ENCODE data around the gene KRT39.

Gene KRT39

DNA sequence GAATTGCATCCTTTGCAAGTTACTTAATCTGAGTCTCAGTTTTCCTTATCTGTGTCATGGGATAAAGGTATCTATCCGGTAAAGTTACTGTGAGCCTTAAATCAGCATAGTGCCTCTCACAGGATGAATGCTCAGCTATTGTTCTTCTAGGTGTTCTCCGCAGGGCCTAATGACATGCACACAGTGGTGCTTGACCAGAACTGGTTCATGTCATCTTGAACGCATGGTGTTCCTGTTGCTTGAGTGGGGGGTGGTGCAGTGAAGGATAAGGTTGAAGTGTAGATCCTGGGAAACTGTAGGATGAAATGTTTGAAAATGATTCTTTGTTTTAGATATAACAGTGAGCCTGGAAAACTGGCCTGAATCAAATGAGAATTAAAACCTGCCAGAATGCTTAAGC, 13.4 kb upstream of the KRT39 start:
- DNase-seq, result no peak

DNA sequence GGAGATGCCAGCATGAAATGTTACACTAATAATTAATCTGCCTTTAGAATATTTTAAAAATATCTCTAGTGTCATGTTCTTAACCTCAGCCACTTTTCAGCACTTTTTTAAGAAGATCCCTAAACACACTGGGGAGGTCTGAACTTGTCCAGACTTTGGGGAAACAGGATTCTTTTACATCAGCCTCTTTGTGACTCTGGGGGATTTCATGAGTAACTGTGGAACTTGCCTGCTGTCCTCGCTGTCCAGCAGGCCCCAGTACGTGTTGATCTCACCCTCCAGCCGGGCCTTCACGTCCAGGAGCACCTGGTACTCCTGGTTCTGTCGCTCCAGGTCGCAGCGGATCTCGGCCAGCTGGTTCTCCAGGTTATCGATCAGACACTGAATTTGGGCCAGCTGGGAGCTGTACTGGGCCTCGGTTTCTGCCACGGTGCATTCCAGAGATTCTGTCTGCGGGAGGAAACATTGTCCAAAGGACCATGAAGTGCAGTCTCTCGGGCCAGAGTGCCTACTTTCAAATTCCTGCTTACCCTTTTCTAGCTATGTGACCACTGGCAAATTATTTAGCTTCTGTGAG, 11.9 kb upstream of the KRT39 start:
- DNase-seq, result no peak

DNA sequence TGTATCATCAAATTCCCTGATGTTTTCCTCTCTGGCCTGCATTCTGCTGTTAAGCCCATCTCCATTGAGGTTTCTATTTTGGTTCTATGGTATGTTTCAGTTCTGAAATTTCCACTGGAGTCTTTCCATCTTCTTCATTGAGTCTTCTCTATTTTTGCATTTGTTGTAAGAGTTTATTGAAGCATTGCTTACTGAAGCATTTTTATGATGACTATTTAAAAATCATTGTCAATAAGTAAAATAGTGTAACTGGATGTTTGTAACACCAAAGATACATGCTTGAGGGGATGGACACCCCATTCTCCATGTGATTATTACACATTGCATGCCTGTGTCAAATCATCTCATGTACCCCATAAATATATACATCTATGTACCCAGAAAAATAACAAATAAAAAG, 8.8 kb upstream of the KRT39 start:
- DNase-seq, result no peak

DNA sequence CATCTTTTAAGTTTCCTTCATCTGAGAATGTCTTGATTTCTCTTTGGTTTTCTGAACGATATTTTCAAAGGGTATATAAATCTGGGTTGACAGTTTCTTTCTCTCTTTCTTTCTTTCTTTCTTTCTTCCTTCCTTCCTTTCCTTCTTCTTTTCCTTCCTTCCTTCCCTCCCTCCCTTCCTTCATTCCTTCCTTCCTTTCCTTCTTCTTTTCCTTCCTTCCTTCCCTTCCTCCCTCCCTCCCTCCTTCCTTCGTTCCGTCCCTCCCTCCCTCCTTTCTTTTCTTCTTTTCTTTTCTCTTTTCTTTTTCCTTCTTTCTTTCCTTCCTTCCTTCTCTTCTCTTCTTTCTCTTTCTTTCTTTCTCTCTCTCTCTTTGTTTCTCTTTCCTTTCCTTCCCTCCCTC, 7.6 kb upstream of the KRT39 start:
- DNase-seq, result no peak

DNA sequence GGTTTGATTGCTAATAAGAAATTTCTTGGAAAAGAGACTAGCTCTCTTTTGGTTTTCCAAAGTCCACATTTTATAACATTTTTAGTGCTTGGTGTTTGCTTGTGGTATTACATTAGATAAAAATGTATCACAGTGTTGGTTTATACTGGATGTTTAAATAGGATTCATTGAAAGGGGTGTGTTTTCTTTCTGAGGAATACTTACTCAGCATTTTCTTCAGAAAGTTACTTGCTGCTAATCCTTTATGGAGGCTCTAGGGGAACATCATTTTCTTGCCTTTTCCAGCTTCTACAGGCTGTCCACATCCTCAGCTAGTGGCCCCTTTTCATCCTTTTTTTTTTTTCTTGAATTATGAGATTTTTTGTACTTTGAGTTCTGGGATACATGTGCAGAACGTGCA, 834 bp upstream of the KRT39 start:
- DNase-seq, result no peak

DNA sequence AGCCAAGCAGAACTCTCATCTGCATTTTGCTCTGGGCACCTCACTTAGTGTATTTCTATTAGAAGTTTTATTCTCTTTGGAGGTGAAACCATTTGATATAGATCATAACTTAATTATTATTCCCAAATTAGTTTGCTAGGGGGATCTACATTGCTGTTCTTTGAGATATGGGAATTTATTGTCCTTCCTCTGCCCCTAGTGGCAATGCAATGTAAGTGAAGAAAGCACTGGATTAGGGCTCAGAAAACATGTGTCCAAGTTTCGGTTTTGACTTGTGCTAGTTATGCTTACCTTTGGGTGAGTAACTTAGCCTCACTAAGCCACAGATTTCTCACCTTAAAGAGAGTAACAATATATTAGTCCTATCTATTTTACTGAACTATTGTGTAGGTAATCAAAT, 2.9 kb downstream of the KRT39 start:
- peak; percentile 29 for DNase-seq

DNA sequence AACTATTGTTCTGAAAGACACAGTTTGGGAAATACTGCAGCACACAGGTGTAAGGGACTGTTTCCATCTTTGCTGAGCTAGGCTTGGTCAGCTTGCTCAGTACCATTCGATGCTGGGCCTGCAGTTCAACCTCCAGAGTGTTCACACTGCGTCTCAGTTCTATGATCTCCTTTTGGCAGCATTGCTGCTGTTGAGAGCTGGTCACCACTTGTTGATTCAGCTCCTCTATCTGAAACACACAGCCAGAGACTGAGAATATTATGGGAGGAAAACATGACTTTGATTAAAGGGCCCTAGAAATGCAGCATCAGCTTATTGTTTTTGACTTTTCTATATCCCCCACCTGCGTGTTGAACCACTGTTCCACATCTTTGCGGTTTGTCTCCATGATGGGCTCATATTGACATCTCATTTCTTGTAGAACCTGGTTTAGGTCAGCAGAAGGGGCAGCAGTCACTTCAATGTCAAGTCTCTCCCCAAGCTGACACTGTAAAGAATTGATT, 4.6 kb downstream of the KRT39 start:
- DNase-seq, result no peak

DNA sequence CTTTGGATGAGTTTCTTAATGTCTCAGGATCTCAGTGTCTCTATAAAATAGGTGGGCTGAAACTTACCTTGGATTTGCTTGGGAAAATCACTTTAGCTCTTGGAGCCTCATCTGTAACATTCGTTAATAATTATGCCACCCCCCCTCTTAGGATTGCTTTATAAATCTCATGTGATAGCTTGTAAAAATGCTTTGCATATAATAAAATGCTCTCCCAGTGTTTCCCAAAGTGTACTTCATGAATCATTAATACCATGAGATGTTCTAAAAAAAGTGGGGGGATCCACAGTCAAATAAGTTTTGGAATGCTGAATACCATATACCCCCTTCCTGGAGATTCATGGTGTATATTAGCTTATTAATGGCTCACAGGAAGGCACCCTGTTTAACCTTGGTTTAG, 5.2 kb downstream of the KRT39 start:
- DNase-seq, result no peak

DNA sequence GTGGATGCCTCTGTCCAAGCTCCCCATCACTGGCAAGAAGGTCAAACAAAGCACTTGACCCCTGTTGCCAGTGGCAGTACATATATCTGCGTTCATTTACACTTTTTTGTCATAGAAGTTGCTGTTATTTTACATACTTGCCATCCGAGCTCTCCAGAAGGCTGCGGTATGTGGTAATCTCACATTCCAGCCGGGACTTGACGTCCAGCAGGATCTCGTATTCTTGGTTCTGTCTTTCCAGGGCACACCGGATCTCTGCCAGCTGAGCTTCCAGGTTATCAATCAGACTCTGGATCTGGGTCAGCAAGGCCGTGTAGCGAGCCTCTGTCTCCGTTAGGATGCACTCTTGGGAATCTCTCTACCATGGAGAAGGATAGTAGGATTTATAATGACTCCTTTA, 6.6 kb downstream of the KRT39 start:
- no peak for DNase-seq

DNA sequence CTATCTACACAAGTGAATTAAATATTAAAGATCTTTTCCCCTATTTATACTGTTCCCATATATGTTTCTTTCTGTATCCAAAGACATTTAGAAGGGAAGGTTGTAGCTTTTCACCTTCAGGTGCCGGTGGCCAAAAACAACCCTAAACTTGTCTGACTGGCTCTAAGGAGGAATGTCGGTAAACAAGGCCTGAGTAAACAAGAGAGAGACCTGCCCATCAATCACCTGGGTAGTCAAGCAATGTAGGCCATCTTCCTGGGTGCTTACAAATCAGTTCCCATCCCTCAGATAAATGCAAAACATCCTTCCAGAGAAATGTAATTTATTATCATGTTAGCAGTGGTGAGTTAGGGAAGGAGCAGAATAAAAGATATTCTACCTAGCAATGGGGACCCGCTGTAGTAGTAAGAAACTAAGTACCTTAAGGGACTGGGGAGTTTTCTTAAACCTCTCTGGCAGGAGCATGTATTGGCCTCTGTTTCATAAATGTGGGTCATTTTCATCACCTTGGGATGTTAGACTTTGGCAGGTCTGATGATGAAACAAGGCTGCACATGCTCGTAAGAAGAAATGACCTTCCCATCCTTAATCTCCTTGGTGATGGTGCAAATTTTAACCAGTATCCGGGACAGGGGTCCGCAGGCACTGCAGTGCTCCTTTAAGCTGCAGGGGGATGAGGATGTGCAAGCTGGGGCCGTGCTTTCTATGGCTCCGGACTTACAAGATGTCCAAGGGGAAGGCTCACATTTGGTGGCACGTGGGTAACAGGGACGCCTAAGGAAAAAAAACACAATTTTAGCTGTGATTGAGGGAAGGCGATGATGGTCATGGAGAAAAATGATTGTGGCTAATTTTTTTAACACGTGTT, 8.4 kb downstream of the KRT39 start:
- no peak for DNase-seq

DNA sequence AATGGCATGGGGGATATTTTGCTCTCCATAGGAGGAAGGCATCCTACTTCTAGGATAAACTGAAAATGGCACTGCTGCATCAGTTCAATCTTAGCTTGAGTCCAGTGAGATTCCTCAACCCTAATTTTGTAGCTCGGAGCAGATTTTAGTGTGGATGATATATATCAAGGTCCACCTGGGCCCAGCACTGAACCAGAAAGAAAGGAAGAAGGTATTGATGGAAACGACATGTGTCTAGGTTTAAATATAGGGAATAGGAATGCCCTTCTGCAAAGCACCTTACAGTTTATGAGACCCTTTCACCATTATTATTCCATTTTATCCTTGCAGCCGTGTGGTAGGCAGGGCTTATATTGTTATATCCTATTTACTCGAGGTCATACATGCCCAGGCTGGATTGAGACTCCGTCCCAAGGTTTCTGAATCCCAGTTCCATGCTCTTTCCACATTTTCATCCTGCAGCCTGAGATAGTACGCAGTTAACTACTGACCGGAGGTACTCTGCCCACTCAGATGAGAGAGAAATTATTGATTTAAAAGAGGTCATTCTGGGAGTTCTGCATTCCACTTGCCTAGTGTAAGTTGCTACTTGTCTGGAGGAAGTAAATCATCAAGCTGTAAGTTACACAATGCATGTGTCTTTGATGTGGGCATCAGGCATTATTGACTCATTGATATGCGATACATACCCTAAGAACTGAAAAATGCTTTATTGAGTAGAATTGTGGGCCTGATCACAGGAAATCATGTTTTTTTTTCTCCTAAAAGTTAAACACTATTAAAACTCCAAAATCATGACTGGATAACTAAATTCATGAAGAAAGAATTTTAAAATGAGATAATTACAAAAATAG, 10.1 kb downstream of the KRT39 start:
- DNase-seq, result no peak

DNA sequence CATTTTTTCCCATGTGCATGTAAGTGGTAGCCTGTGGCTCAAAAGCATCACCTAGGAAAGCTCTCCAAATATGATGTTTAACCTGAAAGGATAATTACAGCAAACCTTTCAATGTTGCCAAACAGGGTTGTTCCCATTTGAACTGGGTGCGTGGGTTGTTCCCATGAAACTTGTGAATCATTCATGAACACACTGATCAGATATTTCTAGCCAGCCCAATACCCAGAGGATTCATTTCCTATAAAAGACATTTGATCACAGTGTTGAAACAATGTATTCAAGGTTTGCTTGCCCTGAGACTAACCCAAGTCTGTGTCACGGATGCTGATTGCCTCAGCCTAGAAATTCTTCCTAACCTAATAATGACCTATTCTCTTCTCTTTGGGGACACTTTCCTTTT, 12.9 kb downstream of the KRT39 start:
- DNase-seq, result no peak

DNA sequence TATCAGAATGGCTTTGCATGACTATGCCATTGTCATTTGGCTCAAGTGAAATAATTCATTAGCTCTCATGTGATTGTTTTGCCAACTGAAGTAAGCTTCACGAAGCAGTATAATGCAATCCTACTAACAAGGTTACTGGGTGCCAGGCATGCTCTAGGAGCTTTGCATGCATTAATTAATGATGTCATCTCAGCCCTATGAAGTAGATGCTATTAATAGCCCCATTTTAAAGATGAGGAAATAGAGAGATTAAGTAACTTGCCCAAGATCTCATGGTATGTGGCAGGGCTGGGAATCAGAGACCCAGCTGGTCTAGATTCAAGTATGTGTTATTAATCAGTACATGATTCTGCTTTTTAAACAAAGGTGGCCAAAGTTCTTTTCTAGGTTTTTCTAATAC, 14.1 kb downstream of the KRT39 start:
- DNase-seq, result no peak

DNA sequence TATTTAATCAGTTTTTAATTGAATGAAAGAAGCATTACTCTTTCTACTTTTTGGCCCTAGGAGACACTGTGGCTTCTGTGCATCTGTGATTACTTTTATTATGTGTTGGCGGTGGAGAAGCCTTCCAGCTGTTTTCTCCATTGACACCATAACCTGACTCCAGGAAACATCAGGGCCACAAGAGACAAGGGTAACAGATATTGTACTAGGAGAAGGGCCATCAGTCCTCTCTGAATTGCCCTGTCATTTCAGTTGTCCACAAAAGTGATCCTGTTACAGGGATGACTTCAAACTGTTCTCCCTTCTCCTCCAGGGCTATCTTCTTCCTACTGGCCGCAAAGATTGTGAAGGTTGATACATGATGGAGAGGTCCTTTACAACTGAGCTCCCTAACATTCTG, 14.6 kb downstream of the KRT39 start:
- no peak for DNase-seq

DNA sequence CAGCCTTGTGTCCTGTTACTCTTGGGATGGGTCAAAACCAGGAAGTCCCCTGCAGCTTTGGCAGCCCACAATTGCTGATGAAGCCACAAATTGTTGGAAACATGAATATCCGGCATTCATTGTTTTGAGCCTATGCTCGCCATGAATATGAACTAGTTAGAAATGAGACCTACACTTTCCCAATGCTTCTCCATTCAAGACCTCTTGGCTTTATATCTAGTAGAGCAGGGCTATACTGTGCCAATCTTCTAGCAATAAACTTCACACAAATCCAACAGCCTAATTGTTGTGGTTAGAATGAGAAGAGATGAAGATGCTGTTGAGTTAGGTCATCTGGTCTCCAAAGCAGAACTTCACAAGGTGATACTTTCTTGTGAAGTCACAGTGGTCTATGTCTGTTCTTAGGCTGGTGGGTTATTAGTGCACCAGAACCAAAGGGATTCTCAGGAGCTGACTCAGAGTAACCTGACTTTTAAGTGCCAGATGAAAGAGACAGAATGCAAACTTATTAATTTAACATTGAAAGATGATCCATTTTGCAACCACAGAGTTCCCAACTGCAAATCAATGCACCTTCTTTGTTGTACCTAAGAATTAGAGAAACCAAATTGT, 15.6 kb downstream of the KRT39 start:
- no peak for DNase-seq

DNA sequence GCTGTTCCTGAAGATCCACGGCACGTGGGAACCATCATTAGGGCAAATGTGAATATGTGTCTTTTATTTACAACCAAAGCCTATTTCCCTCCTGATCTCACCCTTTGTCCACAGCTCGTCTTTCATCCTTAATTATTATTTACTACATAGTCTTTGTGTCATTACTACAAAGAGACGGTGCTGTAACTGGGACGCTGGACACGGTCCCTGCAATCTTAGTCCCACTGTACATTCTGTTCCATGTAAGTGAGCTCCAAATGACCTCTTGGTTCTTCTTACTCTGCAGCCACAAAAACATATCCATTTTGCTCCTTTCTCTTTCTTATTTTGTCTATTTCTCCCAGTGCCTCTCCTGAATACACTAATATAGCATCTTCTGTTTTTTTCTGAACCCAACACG, 16.6 kb downstream of the KRT39 start:
- no peak for DNase-seq

DNA sequence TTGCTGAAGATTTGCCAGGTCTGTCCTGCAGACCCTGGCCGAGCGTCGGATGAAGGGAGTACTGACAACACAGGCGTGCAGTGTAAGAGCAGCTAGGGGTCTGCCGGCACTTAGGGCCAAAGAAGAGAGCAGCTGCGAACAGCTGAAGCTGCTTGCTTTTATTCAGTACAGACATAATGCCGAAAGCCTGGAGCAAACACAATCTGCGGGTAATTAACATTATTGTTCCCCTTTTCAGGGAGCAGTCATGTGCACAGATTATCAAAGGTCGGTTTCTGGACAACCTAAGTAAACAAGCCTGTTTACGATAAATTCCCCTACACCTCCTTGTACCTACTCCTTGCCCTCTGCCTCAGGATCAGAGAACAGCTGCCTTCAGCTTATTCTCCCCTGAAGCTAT, 17.3 kb downstream of the KRT39 start:
- no peak for DNase-seq

DNA sequence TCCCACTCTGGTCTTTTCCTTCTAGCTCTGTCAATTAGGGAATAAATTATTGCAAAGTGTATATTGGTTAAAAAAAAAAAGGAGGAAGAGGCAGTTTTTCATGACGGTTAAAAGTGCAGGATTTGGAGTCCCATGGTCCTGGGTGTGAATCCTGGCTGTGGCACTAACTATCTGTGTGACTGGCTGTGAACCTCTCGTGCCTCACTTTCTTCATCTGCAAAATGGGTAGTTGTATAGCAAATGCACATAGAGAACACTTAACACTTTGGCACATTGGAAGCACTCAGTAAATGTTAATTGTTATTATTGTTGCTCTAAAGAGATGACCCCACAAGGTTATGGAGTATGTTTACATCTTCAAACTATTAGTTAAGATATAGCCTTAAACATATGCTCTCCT, 18.8 kb downstream of the KRT39 start:
- no peak for DNase-seq

DNA sequence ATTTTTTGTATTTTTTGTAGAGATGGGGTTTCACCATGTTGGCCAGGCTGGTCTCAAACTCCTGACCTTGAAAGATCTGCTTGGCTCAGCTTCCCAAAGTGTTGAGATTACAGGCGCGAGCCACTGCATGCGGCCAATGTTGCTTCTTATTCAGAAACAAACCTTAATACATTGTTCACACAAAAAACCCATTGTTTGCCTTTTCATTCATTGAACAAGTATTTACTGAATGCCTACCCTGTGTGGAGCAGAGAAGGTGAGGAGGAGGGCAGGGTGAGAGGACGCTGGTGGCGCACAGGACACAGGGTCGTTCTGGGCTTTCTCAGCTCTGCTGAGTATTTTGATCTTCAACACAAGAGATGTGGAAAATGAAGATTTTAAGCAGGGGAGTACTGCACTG, 21.3 kb downstream of the KRT39 start:
- DNase-seq, result no peak

DNA sequence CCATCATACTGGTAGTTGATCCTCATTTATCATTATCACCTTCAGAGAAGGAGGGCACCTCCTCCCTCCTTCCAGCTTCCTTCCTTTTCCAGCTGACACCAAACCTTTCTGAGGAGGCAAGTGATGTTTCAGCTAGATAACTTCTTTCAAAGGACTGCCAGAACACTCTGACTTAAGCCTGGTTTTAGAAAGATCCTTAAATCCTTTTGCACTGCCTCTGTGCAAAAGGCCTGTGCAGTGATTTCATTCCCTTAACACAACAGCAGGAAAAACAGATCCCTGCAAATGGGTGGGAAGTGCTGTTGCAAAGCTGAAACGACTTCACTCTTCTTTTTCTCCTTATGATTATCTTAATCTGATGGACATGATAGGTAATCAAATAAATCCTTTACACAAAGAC, 22.2 kb downstream of the KRT39 start:
- DNase-seq, result no peak

DNA sequence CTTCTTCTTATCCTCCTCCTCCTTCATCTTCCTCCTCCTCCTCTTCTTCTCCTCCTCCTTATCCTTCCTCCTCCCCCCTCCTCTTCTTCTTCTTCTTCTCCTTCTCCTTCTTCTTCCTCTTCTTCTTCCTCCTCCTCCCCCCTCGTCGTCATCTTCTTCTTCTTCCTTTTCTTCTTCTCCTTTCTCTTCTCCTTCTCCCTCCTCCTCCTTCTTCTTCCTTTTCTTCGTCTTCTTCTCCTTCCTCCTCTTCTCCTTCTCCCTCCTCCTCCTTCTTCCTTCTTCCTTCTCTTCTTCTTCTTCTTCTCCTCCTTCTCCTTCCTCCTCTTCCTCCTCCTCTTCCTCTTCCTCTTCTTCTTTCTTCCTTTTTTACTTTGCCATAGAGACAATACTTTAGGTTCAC, 24.2 kb downstream of the KRT39 start:
- no peak for DNase-seq

DNA sequence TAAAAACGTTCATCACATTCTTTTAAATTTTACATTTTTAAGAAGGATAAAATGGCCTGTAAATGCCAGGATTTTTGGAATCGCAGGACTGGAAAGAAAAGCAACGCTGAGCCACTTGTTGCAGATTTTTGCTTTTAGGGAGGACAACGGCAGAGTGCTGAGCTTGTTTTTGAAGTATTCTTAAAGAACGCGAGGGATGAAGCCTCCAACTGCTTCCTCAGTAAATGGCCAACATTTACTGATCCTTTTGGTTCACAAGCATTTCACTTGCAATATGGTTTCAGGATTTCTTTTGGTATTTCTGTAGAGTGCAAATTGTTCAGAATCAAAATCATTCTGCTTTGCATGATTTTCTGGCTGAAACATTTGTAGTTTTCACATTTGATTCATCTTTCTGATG, 26.5 kb downstream of the KRT39 start:
- DNase-seq, result no peak

DNA sequence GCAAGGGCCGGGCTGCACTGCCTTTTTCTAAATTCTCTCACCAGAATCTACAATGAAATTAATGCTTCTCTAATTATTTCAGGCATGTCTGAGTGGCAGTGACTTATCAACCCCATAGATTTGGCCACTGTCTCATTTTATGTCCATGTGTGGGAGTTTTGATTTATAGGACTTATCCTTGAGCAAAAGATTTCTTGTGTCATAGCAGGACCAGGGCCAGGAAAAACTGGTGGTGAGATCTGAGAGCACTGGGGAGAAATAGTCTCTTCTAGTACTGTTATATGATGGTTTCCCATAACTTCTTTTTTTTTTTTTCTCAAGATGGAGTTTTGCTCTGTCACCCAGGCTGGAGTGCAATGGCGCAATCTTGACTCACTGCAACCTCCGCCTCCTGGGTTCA, 27.8 kb downstream of the KRT39 start:
- no peak for DNase-seq

All from CD4-positive, alpha-beta T cell treated with Interleukin-10 for 1 hour (primary cell).